Mesothelial cell of epicardium (in vitro differentiated cells): ENCODE measurements around the gene STING1. TPM values are rescaled to one million over a fixed set of nuclear protein-coding genes. Genes with fewer than 3 reads are reported as not detected.

ENCODE experiments used
- DNase-seq, 2 experiments: peaks; one replicate each; pipeline ENCODE4 v3.0.0; 2021; ENCODE audit warnings: low spot score in 2 of 2; ENCODE audit not compliant: unreplicated experiment in 2 of 2
- H3K27ac Mint-ChIP-seq: 2 replicates; pipeline ENCODE4 v1.8.0; 2021; ENCODE audit warnings: mixed read lengths
- H3K27me3 Mint-ChIP-seq: 2 replicates; pipeline ENCODE4 v1.8.0; 2021; ENCODE audit warnings: low read depth, mixed read lengths
- H3K36me3 Mint-ChIP-seq: 2 replicates; pipeline ENCODE4 v1.8.0; 2021; ENCODE audit warnings: mixed read lengths
- H3K4me1 Mint-ChIP-seq: 2 replicates; pipeline ENCODE4 v1.8.0; 2021; ENCODE audit warnings: mixed read lengths
- H3K4me3 Mint-ChIP-seq: 2 replicates; pipeline ENCODE4 v1.8.0; 2021; ENCODE audit warnings: mild to moderate bottlenecking, moderate library complexity, mixed read lengths
- H3K9me3 Mint-ChIP-seq: 2 replicates; pipeline ENCODE4 v1.8.0; 2021; ENCODE audit warnings: mixed read lengths
- CTCF ChIP-seq: fragments of 200-600 bp; sonication (generic); IDR thresholded peaks from one replicate; pipeline ENCODE4 v1.5.0; 2021; ENCODE audit warnings: antibody characterized with exemption; ENCODE audit not compliant: unreplicated experiment
- total RNA-seq: library from RNA; stranded (reverse); gene quantifications from 3 replicates; pipeline ENCODE4 v1.2.1, GENCODE V29; 2021

The STING1 gene
- total RNA-seq, 1 donor from 2014 or later, result 27.0 TPM

GRCh38 chr5:139474890-139475791 is 7.4 kb downstream of the STING1 start:
- H3K27ac Mint-ChIP-seq, result peak overlapping the region; percentile 58
- TF ChIP-seq CTCF, result no peak
- H3K27me3 Mint-ChIP-seq, result no peaks in the 10 kb centered on the region
- no peak overlapping the region for H3K4me3 Mint-ChIP-seq
- no peak for DNase-seq
- H3K4me1 Mint-ChIP-seq, result peaks cover 34% of the 10 kb centered on the region
- H3K9me3 Mint-ChIP-seq, result no peaks in the 10 kb centered on the region
- H3K36me3 Mint-ChIP-seq, result no peaks in the 10 kb centered on the region

DNA sequence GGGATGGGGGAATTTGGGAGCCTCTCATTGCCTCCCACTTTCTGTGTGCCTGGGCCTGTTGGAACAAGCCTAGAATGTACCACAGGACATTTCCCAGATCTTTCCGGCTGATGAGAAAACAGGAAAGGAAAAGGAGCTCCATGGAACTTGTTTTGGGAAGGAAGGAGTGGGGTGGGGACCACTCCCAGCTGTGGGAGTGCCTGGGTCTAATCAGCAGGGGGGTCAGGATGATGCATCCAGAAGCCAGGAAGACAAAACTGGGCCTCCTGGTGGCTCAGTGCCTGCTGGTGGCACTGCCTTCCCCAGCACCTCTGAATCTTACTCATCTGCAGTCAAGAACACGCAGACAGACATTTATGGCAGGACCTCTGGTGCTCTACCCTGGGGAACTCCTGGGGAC is 9.0 kb downstream of the STING1 start:
- Mint-ChIP-seq H3K4me1 (peaks cover 32% of the 10 kb centered on the region), H3K9me3 (no peaks in the 10 kb centered on the region), H3K4me3 (no peak overlapping the region), H3K36me3 (no peaks in the 10 kb centered on the region), H3K27me3 (no peaks in the 10 kb centered on the region), H3K27ac (peak overlapping the region; percentile 88)
- no peak for DNase-seq
- TF ChIP-seq CTCF, result no peak

- Mint-ChIP-seq H3K36me3 (no peaks in the 10 kb centered on the region), H3K9me3 (no peaks in the 10 kb centered on the region), H3K4me3 (no peak overlapping the region), H3K27ac (peak overlapping the region; percentile 88), H3K27me3 (no peaks in the 10 kb centered on the region), H3K4me1 (peaks cover 31% of the 10 kb centered on the region)
- TF ChIP-seq CTCF, result no peak
- no peak for DNase-seq
Observed at GRCh38 chr5:139473105-139473504, 9.5 kb downstream of the STING1 start.

DNA sequence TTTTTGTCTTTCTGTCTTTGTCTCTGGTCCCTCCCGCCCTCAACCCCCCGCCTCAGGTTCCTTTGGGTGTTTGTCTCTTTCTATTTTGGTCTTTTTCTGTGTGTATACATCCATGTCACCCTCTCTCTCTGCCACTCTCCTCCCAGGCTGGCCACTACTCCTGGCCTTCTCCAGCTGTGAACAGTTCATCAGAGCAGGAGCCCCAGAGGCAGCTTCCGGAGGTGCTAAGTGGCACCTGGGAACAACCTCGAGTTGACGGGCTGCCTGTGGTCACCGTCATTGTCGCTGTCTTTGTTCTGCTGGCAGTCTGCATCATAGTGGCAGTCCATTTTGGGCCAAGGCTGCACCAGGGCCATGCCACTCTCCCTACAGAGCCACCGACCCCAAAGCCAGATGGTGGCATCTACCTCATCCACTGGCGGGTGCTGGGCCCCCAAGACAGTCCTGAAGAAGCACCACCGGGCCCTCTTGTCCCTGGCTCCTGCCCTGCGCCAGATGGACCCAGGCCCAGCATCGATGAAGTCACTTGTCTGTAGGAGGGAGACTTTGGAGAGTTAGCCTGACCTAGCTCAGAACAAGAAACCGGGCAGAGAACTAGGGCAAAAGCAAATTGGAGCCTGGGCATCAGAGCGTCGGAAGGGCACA is 10.1 kb downstream of the STING1 start:
- Mint-ChIP-seq H3K9me3 (no peaks in the 10 kb centered on the region), H3K4me1 (peaks cover 31% of the 10 kb centered on the region), H3K27ac (peak overlapping the region; percentile 88), H3K36me3 (no peaks in the 10 kb centered on the region), H3K27me3 (no peaks in the 10 kb centered on the region), H3K4me3 (no peak overlapping the region)
- TF ChIP-seq CTCF, result no peak
- no peak for DNase-seq

GRCh38 chr5:139470821-139471300 is 11.7 kb downstream of the STING1 start, which contains the start of gene SMIM33:
Gene SMIM33 (plus strand): TSS chr5:139471004. CDS start chr5:139471122, 118 bp downstream.
- no peaks in the 10 kb centered on the region for H3K27me3 Mint-ChIP-seq
- H3K4me3 Mint-ChIP-seq, result no peak within 1 kb of the TSS
- no peak within 1 kb of the TSS for H3K27ac Mint-ChIP-seq
- peaks cover 31% of the 10 kb centered on the region for H3K4me1 Mint-ChIP-seq
- DNase-seq, result no peak
- no peak for TF ChIP-seq CTCF
- H3K9me3 Mint-ChIP-seq, result no peaks in the 10 kb centered on the region
- no peaks in the 10 kb centered on the region for H3K36me3 Mint-ChIP-seq
